ENCODE results near the gene LRRN3.

Gene LRRN3

DNA sequence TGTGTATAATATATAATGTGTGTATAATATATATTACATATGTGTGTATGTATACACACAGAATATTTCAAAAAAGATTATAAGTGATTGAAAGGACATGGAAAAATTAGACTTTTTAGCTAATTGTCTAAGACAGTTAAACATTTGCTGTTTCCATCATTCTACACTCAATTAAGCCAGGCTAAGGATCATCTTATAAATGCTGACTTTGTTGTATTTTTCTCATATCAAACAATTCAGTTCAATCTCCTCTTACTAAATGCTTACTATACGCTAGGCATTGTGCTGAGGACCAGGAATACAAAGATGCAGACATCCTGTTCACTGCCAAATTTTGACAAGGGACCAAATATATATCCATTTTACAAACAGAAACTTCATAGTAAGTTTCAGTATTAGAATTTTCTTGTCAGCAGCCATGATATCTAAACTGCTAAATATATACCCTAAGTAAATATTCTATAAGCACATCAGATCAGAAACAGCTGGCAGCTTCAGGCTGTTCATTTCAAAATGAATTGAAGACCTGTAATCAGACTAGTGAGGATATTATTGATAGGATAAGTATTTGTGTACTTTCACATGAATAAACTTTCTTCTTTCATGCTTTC, 10.3 kb upstream of the LRRN3 start:
- DNase-seq, result no peak

GRCh38 chr7:111081546-111082267, 9.2 kb upstream of the LRRN3 start:
- no peak for DNase-seq

DNA sequence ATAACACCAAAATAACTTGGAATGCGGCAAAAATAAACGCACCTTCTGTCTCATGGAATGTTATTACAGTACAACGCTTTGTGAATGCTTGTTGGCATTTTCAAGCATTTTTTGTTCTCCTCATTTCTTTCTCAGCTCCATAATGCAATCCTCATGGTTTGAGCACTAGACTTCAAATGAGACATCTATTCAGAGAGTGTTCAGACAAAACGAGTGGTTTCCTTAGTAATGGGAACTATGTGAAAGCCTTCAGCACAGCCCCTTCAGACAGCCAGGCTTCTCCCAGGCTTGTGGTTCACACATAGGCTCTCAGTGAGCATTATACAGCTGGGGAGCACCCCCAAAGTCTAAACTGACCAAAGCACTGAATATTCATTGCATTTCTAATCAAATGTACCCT, 8.6 kb upstream of the LRRN3 start:
- peak; percentile 68 for DNase-seq

- DNase-seq, result no peak
Observed at GRCh38 chr7:111083413-111083812, 7.5 kb upstream of the LRRN3 start.

DNA sequence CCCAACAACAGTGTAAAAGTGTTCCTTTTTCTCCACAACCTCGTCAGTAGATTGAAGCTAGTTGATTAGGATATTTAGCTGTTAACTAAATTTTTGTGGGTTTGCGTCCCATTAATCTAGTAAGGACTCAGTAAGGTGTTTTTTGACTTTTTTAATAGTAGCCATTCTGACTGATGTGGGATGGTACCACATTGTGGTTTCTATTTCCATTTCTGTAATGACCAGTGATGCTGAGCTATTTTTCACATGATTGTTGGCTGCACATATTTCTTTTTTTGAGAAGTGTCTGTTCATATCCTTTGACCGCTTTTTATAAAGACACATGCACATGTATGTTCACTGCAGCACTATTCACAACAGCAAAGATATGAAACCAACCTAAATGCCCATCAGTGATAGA, 5.6 kb upstream of the LRRN3 start:
- no peak for DNase-seq

DNA sequence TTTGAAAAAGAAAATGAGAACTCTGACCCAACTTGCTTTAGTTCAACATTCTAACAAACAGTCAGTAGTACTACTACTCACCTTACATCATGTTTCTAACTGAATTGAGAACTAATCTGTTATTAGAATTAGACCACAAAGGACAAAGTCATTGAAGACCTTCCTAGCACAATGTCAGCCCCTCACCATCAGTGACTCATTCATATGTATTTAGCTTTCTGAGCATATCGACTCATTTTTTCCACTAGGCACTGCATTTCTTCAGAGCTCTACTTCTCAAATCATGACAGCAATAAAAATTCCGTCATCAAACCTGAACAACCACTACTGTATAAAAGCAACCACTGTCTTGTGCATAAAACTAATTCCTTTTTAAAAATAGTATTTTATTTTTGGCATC, 4.4 kb upstream of the LRRN3 start:
- no peak for DNase-seq

DNA sequence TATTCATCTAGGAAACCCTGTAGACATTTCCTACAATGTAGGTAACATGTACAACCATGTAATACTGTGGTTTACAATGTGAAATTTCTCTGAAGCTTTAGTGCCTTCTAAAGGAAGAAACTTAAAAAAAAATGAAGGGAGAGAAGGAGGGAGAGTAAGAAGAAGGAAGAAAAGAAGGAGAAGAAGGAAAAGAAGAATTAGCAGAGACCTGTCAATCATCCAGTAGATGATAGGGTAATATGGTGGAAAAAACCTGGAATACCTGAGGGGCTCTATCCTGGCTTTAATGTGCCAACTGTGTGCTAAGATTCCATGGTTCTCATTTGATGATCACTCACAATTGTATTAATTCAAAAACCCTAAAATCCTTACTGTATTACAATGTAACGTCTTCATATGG, 2.6 kb upstream of the LRRN3 start:
- DNase-seq, result no peak

- no peak for DNase-seq
Observed at GRCh38 chr7:111089822-111090426, 1.0 kb upstream of the LRRN3 start.

GRCh38 chr7:111091593-111092358, 849 bp downstream of the LRRN3 start:
- DNase-seq, result no peak

DNA sequence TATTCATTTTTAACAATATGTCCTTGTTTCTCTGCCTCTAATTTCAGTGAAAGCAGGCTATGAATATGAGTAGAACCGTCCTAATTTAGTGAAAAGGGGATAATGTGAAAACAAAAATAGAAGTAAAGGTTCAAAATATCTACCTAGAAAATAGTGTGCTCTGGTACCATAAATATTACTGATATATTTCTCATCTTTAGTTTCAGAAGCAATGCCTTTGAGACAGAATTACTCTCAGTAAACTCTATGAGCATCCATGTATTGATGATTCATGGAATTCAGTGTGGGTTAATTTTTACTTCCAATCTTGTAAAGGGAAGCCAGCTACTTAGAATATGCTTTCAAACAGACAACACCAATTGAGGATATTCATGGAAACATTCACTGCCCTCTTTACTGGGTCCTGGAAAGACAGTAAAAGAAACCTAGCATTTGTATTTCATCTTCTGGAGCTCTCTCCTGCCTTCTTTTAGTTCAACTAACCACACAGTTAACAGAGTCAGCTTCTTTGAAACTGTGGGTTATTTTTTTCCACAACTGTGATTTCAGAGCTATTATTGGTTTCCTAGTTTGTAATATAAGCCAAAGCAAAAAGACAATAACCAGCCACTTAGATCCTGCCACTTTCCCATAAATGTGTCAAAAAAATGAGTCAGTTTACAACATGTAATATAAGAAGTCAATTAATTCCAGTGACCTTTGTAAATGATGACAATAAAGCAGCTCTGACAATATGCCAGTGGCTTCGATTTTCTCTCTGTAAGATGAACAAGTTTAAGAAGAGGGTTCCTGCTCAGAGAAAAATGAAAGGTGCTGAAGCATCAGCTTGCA, 1.7 kb downstream of the LRRN3 start:
- DNase-seq, result no peak

- DNase-seq, result no peak
Observed at GRCh38 chr7:111093496-111093895, 2.6 kb downstream of the LRRN3 start.

- DNase-seq, result no peak
Observed at GRCh38 chr7:111094419-111094818, 3.5 kb downstream of the LRRN3 start.

DNA sequence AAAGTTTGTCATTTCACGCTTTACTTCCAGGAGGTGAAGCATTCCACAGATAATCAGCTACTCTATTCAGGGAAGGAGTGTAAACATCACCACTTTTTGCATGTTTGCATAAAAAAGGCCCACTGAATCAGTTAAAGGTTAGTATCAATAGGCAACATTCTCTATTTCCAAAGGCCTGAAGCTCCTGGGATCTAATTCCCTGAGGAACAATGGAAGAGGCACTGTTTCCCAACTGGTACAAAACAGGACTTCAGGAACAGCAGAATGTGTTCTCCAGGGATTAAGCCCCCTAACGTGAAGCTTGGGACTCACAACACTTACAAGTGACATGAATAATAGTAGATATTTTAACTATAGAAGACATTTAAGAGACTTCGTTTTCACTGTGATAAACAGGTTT, 6.1 kb downstream of the LRRN3 start:
- no peak for DNase-seq

GRCh38 chr7:111098011-111098925, 7.3 kb downstream of the LRRN3 start:
- no peak for DNase-seq

- no peak for DNase-seq
Observed at GRCh38 chr7:111098926-111099250, 8.0 kb downstream of the LRRN3 start.

- DNase-seq, result no peak
Observed at GRCh38 chr7:111101856-111102646, 11.1 kb downstream of the LRRN3 start.

- DNase-seq, result no peak
Observed at GRCh38 chr7:111103136-111103535, 12.2 kb downstream of the LRRN3 start.

DNA sequence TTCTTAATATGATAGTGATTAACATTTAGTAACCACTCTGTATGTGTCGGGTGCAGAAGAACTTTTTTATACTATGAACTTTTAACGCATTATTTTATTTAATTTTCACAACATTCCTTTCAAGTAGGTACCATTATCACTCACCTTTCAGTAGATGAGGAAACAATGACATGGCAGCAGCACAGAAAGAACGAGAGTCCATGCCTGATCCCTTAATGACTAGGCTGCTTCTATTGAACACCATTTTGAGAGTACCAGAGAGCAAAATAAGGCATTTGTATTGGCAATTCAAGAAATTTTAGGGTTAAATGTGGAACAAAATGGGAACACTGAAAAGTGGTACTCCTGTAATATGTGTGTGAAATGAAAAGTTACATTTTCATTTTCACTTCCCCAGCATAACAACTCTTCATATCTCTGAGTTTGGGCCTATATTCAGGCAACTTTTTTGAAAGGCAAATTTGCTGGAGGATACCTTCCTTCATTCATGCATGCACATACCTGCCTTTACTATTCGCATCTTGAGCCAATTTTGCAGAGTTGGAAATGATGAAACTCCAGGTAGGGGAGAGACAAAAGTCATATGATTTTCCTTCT, 12.8 kb downstream of the LRRN3 start:
- DNase-seq, result no peak

DNA sequence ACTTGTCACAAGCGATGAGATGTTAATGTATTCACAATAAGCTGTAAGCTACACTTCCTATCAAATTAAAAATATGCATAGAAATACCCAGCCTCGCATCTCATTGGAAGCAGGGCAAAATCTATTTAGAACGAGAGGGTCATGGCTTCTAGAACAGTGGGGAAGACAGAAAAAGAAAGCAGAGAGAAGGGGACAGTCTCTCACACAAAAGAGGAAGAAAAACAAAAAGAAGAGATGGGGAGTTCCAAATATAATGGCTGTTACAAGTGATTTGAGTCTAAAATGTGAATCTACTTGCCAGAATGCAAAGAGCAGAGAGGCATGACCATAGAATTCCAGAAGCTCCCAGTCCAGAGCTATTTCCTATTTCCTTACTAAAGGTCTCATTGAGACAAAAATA, 13.8 kb downstream of the LRRN3 start:
- no peak for DNase-seq

DNA sequence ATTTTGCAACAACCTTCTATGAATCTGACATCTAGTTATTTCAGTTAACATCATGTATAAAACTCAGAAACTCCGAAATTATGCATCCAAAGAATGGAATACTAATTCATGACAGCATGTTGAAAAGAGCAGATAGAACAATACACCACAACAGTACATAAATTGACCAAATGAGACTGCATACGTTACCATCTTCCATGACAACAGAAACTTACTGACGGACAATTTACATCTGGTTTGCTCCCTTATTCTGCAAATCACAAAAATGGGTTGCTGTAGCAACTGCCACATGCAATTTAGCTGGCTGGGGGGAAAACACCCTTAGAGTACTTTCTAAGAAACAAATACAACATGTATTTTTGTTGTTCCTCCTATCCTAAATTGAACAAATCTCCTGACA, 14.3 kb downstream of the LRRN3 start:
- DNase-seq, result no peak

GRCh38 chr7:111107579-111107978, 16.7 kb downstream of the LRRN3 start:
- DNase-seq, result no peak

Measured in activated CD8-positive, alpha-beta memory T cell treated with anti-CD3 and anti-CD28 coated beads for 24 hours (primary cell).